NCI-H460 (cell line): ENCODE data around the gene SLC35A1. TPM values are rescaled to one million over a fixed set of nuclear protein-coding genes. Genes with fewer than 3 reads are reported as not detected.

Experiments
- DNase-seq: peaks from one replicate; pipeline ENCODE4 v3.0.0-alpha.2; 2016; ENCODE audit warnings: low read depth; ENCODE audit errors: extremely low read depth
- small RNA-seq, 2 experiments: library from RNA; depleted of rRNA; stranded (forward); fragments of <200 nt; gene quantifications; one replicate each; pipeline ENCODE3, GENCODE V24; 2014
- total RNA-seq: library from RNA; depleted of rRNA; stranded (reverse); fragments of >200 nt; shearing (Covaris generic); gene quantifications from 2 replicates; pipeline ENCODE4 v1.2.3, GENCODE V29; 2014; rRNA removed

SLC35A1 gene
- total RNA-seq, 1 experiment from 2014 or later: 25.2 TPM

DNA sequence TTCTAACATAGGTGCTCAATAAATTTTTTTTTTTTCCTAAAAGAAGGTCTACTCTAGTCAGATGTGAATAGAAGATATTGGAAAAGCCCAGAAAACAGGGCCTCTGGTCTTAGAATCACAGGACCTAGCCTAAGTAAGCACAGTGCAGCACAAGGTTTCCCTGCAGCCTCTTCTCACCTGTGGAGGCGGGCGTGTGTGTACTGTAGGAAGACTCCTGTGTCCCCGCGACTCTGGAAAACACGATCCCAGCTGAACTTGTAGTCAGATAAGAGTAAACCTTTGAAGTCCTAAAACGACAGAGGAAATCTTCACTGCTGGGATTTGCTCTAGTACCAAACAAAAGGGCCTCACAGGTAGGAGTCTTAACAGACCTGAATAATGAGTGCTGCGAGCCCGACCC, 45.7 kb downstream of the SLC35A1 start:
- DNase-seq: no peak

DNA sequence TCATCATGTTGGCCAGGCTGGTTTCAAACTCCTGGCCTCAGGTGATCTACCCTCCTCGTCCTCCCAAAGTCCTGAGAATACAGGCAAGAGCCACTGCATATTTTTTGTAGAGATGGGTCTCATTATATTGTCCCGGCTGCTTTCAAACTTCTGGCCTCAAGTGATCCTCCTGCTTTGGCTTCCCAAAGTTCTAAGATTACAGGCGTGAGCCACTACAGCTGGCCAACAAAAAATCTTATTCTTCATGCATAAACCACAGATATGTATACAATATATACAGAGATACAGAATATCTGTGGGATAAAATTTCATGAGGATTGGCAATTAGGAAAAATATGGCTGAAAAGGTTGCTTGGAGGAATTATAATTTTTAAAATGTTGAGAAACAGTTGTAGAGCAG, 49.9 kb downstream of the SLC35A1 start:
- no peak for DNase-seq

DNA sequence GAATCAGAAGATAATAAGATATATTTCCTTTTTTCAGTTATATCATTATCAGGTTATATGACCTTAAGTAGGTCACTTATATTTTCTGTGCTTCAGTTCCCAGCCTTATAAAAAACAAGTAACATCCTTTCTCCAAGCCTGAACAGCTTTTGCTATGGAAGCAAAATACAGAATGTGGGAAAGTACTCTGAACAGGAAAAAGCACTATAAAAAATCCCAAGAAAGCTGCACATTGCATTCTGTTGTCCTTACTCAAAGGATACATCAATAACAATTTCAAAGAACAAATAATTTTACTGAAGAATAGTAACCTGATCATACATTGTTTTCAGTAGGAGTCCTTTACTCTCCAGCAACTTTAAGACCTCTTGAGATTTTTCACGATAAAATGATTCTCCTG, 56.4 kb downstream of the SLC35A1 start:
- no peak for DNase-seq

DNA sequence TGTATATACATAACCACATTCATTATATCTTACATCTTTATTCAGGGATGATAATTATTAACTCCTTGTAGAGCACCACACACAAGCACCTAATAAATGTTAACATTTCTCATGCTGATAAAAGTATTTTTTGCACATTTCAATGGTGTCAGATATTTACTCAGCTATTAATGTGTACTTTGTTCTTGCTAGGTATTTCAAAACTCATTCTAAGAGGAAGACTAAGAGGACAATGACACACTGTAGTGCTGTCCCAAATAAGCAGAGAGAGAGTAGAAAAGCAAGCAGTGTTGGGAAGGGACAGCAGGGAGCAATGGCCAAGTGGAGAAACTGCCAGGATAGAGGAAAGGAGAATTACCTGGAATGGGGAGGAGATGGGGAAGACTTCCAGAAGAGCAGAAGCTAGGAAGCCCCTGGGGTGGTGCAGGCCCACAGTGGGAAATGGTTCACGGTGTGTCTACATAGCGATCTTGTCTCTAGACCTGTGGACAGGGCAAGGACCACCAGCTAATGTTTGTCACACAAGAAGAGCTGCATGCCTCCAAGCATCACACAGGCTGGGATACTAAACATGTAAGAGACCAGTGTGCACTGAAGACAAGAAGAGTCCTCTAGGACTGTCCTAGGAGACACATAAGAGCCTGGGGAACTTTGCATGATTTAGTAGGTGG, 61.7 kb downstream of the SLC35A1 start:
- DNase-seq: no peak

DNA sequence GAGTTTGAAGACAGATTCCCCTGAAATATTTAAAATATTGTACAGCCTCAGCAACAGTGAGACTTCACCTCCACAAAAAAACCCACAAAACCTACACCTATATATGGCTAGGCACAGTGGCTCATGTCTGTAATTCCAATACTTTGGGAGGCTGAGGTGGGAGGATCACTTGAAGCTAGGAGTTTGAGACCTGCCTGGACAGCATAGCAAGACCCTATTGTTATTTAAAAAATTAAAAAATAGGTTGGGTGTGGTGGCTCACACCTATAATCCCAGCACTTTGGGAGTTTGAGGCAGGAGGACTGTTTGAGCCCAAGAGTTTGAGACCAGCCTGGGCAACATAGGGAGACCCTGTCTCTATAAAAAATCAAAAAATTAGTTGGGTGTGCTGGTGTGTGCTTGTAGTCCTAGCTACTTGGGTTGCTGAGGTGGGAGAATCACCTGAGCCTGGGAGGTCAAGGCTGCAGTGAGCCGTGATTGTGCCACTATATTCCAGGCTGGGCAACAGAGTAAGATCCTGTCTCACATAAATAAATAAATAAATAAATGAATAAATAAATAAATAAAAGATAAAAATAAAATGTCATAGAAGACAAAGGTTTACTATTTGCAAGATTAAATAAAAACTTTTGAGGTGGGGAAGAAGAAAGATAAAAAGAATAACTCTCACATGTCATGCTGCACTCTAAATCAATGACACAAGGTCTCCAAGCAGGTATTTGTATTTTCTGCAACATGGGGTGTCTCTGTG, 65.9 kb downstream of the SLC35A1 start:
- DNase-seq: no peak

DNA sequence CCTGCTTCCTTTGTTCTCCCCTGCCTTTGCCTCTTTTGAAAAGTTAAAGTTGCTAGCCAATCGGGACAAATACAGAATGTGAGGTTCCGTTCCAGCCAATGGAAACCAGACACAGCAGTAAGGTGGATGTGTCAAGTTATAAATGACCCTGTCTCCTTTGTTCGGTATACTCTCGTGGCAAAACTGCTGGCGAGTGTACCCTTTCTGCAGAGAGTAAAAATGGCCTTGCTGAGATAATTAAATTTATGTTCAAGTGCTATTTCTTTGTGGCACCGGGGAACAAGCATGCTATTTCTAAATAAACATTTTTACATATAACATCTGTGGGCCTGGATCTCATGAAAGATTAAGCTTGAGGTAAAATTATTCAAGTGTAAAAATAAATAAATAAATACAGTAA, 66.8 kb downstream of the SLC35A1 start:
- no peak for DNase-seq

DNA sequence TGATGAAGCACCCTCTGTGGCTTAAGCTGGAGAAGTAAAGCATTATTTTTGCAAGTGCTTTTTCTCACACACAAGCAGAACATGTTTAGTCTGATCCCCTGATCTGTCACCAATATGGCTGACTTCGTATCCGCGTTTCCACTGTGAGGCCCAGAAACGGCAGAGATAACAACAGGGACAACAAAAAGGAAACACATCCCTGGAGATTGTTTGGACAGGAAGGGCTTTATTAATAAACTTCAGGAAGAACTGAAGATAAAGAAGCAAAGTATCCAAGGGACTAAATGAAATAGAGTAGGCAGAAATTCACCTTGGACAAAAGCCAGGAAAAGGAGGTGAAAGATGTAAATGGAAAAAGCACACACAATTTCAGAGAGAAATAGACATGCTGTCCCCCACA, 67.8 kb downstream of the SLC35A1 start:
- DNase-seq: no peak

DNA sequence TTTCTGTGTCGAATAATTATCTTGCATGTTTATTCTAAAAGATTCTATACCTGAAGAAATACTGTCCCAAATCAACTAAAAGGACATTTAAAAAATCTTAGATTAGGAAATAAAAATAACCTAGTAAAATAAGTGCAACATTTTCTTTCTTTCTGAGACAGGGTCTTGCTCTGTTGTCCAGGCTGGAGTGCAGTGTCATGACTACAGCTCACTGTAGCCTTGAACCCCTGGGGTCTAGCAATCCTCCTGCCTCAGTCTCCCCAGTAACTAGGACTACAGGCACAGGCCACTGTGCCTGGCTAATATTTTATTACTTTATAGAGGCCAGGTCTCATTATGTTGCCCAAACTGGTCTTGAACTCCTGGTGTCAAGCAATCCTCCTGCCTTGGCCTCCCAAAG, 68.3 kb downstream of the SLC35A1 start:
- no peak for DNase-seq

DNA sequence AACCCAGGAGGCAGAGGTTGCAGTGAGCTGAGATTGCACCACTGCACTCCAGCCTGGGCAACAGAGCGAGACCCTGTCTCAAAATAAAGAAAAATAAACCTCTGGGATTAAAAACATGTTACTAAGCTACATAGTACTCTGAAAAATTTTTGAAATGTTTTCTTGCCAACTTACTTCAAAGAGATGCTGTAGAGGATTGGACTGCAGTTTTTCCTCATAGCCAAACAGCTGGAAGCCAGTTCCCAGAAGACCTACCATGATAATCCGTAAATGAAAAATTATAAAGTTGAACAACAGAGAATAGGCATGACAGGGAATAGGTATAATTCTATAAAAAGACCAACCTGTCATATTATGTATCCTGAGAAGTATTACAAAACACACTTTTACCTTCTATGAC, 69.0 kb downstream of the SLC35A1 start:
- DNase-seq: no peak

DNA sequence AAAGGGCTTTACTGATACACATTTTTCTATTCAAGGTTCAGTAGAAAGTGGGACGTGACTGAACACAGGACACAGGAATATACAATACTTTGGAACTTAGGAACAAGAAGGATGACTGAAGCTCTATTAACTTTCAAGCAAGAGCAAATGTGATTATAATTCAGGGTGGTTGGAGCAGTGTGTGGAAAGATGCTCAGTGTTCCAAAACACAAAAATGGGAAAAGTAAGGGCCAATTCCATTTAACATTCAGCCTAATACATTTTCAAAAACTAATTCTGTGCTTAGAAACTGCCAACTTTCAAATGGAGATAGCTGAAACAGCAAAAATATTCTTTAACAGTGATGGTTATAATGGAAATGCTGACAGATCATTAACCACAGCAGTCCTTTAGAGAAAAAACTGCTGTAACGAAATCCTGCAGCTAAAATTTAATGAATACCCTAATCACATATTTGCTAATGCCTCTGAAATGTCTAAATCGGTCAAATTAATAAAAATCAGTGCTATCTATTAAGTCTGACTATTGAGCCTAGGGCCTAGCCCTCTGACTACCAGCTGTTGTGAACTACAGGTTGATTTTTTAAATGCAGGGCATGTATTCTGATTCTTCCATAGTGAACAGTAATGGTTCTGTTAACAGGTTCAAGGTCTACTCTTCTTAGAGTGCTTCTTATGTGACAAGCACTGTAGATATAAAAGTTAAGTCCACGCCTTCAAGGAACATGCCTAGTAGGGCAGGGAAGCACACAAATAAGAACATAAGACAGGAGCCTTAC, 71.1 kb downstream of the SLC35A1 start:
- DNase-seq: no peak

DNA sequence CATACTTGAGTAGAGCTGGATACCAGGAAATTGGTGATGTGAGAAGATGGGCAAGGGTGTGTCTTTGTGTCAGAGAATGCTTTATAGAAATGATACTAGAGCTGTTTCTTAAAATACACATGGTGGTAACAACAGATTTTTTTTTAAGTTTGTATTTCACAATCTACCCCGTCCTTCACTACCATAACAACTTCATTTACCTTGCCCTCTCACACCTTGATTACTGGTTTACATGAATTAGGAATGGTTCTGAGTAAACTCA, 71.6 kb downstream of the SLC35A1 start:
- DNase-seq: no peak

DNA sequence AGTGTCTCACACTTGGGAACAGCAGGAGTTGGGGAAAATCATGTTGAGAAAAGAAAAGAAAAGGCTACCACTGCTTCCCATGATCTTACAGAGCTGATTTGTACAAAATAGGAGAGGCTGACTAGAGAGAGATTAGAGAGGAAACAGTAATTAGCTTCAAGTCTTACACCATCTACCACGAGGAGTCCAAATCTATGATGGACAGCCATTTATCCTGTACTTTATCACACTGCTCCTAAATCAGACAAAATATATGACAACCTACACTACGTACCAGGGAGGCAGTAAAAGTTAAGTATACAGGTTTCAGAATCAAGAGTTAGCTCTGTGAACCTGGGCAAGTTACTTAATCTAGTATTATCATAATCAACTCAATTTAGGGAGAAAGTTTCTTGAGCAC, 79.0 kb downstream of the SLC35A1 start:
- DNase-seq: no peak

DNA sequence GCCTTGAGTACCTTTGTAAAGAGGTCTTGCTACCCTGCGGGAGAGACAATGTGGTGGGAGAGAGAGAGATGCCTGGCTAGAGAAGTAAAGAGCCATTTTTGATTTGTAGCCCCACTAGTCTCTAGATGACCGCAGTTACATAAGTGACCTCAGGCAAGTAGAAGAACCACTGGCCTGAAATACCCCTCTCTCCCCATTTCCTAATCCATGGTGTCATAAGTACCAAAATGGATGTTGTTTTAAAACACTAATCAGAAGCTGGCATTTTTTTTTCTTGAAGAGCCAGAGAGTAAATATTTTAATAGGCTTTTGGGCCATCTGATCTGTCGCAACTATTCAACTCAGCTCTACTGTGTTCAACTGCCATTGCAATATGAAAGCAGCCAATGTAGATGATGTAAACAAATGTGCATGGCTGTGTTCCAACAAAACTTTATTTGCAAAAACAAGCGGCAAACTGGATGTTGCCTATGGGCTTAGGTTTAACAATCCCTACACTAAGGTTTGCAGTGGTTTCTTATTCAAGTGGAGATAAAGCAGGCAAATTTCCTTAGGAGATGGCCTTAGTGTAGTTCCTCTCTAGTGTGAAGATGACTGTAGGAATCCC, 80.5 kb downstream of the SLC35A1 start:
- no peak for DNase-seq

DNA sequence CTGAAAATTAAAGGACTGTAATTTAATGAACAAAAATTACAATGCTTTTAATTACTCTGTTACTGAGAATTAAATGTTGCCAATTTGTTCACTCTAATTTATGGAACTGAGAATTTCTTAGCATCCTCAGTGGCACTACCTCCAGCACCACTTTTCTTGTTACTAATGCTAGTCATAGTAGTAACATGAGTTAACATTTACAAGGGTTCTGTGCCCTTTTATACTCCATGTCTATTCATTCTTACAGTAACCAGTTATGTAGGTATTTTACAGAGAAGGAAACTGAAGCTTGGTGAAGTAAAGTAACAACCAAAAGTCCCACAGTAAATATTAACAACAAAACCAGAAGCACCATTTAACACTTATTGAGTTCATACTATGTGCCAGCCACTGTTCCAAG, 82.7 kb downstream of the SLC35A1 start:
- no peak for DNase-seq

DNA sequence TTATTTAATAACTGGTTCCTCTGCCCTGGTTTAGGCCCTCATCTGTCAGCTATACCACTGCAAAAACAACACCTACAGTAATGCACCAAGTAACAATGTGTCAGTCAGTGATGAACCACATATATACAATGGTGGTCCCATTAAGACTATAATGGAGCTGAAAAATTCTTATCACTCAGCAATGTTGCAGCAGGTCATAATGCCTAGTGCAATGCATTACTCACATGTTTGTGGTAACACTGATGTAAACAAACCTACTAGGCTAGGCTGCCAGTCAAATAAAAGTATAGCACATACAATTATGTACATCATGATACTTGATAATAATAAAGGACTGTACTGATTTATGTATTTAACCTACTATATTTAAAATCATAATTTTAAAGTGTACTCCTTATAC, 85.7 kb downstream of the SLC35A1 start:
- DNase-seq: no peak

DNA sequence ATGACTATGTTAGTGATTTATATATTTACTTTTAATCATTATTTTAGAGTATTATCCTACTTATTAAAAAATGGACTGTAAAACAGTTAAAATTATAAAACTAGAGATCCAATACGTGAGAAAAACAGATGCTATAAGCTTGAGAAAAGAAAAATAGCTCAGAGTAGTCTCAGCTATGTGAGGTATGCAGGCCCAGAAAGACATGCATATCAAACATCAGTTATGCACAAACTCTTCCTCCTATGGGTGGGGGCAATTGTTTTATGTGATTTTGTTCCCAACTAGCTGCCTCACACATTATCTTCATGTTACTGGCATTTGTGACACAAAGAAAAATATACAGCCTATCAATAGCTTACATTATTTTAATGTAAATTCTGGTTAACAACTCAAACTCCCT, 88.2 kb downstream of the SLC35A1 start:
- no peak for DNase-seq

Small RNAs within 50 kb of the gene (small RNA-seq; reads per million reads assigned to genes)
- 0 reads per million in 2 experiments for gene AL049697.2
- 0 reads per million in 2 experiments for gene RNU6-444P

Other genes with a start within 250 kb of the SLC35A1 start
- 6.4 and 8.0 TPM in 2 replicates for gene SMIM8, start 150.4 kb upstream of the SLC35A1 start, total RNA-seq
- 5.3 and 6.0 TPM in 2 replicates for gene GJB7, start 143.7 kb upstream of the SLC35A1 start, total RNA-seq
- gene C6orf163, start 128.2 kb upstream of the SLC35A1 start, total RNA-seq: 1.2 and 2.0 TPM in 2 replicates
- 0.26 and 0.40 TPM in 2 replicates for gene CFAP206, start 65.0 kb upstream of the SLC35A1 start, total RNA-seq
- gene RARS2, start 117.0 kb downstream of the SLC35A1 start, total RNA-seq: 18.4 and 21.0 TPM in 2 replicates
- gene ORC3, start 117.2 kb downstream of the SLC35A1 start, total RNA-seq: 21.4 and 25.5 TPM in 2 replicates
- gene AKIRIN2, start 229.3 kb downstream of the SLC35A1 start, total RNA-seq: 28.2 and 30.8 TPM in 2 replicates